ENCODE measurements around the gene SPG7. TPM values are rescaled to one million over a fixed set of nuclear protein-coding genes. Genes with fewer than 3 reads are reported as not detected.
A peak's percentile ranks its signal among the peaks of the same experiment; 100 is the strongest.
"Not testable (repeated sequence)": the region's sequence is repeated elsewhere in the genome, so short reads cannot be mapped to it uniquely, and the experiment has no call there.

The SPG7 gene
- 95.0 TPM for total RNA-seq
- long read RNA-seq, full-length matches to known transcripts = 97 of 150 reads
- long read RNA-seq, partial matches to known transcripts = 33 of 150 reads
- long read RNA-seq, other reads (novel, unspliced or antisense) = 20 of 150 reads

DNA sequence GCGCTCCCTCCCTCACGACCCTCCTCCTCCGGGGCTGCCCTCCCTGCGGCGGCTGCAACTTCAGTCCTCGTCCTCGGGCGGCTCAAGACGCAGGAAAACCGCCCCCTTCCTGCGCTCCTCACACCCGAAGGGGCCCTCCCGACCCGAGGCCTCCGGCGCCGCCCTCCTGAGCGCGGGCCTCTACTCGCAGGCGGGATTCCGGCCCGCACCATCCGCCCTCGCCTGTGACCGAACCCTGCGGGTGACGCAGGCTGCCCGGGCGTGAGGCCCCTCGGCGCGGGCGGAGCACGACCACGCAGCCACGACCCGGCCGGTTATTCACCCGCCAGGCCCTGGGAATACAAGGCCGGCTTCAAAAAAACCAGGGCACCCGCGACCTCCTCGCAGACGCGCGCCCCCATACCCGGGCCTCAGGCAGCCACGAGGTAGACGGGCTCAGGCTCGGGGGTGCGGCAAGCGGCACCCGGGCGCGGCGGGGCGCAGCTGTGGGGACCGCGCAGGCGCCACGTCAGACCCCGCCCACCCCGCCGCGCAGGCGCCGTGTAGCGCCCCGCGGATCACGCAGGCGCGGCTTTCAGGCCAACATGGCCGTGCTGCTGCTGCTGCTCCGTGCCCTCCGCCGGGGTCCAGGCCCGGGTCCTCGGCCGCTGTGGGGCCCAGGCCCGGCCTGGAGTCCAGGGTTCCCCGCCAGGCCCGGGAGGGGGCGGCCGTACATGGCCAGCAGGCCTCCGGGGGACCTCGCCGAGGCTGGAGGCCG, at the start of gene SPG7:
TSS of gene SPG7 (plus strand) at position 570 of the 757 bp plus-strand sequence. CDS start at position 585, 15 bp downstream.
- Histone ChIP-seq H3K27ac (peak within 1 kb of the TSS; percentile 96), H3K4me1 (peaks cover 37% of the 10 kb centered on the region), H3K36me3 (peaks cover 28% of the 10 kb centered on the region), H3K4me3 (peak within 1 kb of the TSS; percentile 79), H3K27me3 (no peaks in the 10 kb centered on the region), H3K9me3 (no peaks in the 10 kb centered on the region)
- peak; percentile 95 for ATAC-seq
- intact Hi-C loops (cut with DNase I) = loop anchor here (10.0 kb wide), 1 partner anchor 183 kb away; no protein-coding TSS in a partner anchor
- TF ChIP-seq, protein P1, sequence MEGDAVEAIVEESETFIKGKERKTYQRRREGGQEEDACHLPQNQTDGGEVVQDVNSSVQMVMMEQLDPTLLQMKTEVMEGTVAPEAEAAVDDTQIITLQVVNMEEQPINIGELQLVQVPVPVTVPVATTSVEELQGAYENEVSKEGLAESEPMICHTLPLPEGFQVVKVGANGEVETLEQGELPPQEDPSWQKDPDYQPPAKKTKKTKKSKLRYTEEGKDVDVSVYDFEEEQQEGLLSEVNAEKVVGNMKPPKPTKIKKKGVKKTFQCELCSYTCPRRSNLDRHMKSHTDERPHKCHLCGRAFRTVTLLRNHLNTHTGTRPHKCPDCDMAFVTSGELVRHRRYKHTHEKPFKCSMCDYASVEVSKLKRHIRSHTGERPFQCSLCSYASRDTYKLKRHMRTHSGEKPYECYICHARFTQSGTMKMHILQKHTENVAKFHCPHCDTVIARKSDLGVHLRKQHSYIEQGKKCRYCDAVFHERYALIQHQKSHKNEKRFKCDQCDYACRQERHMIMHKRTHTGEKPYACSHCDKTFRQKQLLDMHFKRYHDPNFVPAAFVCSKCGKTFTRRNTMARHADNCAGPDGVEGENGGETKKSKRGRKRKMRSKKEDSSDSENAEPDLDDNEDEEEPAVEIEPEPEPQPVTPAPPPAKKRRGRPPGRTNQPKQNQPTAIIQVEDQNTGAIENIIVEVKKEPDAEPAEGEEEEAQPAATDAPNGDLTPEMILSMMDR (IDR thresholded peaks at IDR 0.05) = no peak
- peak; percentile 94 for DNase-seq

DNA sequence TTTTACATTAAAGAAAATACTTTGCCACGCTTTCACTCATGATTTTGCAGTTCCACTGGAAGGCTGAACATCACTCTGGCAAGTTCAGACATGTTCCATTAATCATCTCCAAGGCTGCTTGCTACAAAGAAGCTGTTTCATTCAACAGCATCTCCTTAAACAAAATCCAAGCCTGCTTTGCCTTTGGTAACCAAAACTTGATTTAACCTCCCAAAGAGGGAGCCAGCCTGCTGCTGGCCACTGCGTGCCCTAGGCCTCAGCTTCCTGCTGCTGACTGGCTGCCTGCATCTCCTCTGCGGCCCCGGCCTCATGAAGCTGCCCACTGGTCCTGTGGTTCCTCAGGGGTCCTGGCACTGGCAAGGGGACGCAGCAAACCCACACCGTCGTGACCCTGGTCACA, 49.7 kb upstream of the SPG7 start:
- DNase-seq (no peak), ATAC-seq (no peak)
- no peaks in the 10 kb centered on the region for H3K36me3 ChIP-seq
- H3K4me3 ChIP-seq = no peak overlapping the region
- peaks cover 18% of the 10 kb centered on the region for H3K4me1 ChIP-seq
- H3K9me3 ChIP-seq = no peaks in the 10 kb centered on the region
- TF ChIP-seq, protein P1 (IDR thresholded peaks at IDR 0.05) = no peak
- intact Hi-C loops (cut with DNase I) = no loop called here
- no peaks in the 10 kb centered on the region for H3K27me3 ChIP-seq
- no peak overlapping the region for H3K27ac ChIP-seq

DNA sequence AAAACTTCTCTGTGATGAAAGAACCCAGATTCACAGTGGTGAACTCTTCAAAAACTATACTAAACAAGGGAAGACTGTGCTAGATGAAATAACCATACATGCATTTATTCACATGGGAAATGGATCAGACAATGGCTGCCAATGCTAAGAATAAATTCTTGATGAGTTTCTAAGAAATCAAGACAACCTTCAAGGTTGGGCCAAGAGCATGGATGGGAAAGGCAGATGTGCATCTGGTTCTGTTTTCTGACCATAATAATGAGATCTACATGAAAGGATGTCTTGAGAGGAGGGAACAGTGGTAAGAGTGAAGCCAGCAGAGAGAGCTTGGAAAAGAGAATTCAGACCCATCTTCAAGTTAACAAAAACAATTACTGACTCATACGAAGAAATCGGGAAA, 49.2 kb upstream of the SPG7 start:
- Histone ChIP-seq H3K9me3 (no peaks in the 10 kb centered on the region), H3K4me3 (no peak overlapping the region), H3K27me3 (no peaks in the 10 kb centered on the region), H3K27ac (no peak overlapping the region), H3K36me3 (no peaks in the 10 kb centered on the region), H3K4me1 (peaks cover 14% of the 10 kb centered on the region)
- intact Hi-C loops (cut with DNase I) = no loop called here
- TF ChIP-seq, protein P1 (IDR thresholded peaks at IDR 0.05) = no peak
- DNase-seq (no peak), ATAC-seq (no peak)

DNA sequence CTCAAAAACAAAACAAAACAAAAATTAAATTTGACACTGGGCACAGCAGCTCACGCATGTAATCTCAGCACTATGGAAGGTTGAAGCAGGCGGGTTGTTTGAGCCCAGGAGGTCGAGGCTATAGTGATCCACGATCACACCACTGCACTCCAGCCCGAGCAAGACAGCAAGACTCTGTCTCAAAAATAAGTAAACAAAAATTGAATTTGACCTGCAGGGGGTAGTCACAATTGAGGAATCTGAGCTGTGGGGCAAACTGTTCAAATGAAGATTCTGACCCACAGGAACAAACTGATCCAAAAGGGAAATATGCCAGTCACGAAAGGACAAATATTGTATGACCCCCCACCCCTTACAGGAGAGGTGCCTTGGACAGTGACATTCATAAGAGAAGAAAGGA, 47.6 kb upstream of the SPG7 start:
- TF ChIP-seq, protein P1 (IDR thresholded peaks at IDR 0.05) = no peak
- ATAC-seq = no peak
- intact Hi-C loops (cut with DNase I) = no loop called here

DNA sequence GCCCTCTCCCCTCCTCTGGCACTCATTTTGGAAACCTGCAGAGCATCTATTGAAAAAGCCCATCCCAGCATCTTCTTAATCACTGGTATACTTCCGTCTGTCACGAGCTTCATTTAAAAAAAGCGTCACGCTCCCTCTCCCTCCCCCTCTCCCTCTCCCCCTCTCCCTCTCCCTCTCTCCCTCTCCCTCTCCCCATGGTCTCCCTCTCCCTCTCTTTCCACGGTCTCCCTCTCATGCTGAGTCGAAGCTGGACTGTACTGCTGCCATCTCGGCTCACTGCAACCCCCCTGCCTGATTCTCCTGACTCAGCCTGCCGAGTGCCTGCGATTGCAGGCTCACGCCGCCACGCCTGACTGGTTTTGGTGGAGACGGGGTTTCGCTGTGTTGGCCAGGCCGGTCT, 46.3 kb upstream of the SPG7 start:
- H3K36me3 ChIP-seq; ATAC-seq; DNase-seq; H3K27ac ChIP-seq; H3K4me1 ChIP-seq; intact Hi-C loops (cut with DNase I); H3K9me3 ChIP-seq; H3K27me3 ChIP-seq; H3K4me3 ChIP-seq: not testable (repeated sequence)

More for the DNA sequence above, 47.6 kb upstream of the SPG7 start:
- Histone ChIP-seq H3K4me1 (peaks cover 6% of the 10 kb centered on the region), H3K27me3 (no peaks in the 10 kb centered on the region), H3K9me3 (no peaks in the 10 kb centered on the region), H3K27ac (no peak overlapping the region), H3K36me3 (no peaks in the 10 kb centered on the region), H3K4me3 (no peak overlapping the region)
- DNase-seq = no peak

DNA sequence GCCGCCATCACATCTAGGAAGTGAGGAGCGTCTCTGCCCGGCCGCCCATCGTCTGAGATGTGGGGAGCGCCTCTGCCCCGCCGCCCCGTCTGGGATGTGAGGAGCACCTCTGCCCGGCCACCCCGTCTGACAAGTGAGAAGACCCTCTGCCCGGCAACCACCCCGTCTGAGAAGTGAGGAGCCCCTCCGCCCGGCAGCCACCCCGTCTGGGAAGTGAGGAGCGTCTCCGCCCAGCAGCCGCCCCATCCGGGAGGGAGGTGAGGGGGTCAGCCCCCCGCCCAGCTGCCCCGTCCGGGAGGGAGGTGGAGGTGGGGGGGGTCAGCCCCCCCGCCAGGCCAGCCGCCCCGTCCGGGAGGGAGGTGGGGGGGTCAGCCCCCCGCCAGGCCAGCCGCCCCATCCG, 45.6 kb upstream of the SPG7 start:
- H3K27me3 ChIP-seq; H3K9me3 ChIP-seq; H3K4me1 ChIP-seq; intact Hi-C loops (cut with DNase I); ATAC-seq; H3K4me3 ChIP-seq; DNase-seq; H3K27ac ChIP-seq; H3K36me3 ChIP-seq: not testable (repeated sequence)

DNA sequence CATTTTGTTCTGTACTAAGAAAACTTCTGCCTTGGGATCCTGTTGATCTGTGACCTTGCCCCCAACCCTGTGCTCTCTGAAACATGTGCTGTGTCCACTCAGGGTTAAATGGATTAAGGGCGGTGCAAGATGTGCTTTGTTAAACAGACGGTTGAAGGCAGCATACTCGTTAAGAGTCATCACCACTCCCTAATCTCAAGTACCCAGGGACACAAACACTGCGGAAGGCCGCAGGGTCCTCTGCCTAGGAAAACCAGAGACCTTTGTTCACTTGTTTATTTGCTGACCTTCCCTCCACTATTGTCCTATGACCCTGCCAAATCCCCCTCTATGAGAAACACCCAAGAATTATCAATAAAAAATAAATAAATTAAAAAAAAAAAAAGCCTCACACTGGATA, 44.9 kb upstream of the SPG7 start:
- ATAC-seq; H3K27me3 ChIP-seq; H3K9me3 ChIP-seq; H3K36me3 ChIP-seq; H3K27ac ChIP-seq; H3K4me3 ChIP-seq; DNase-seq; intact Hi-C loops (cut with DNase I): not testable (repeated sequence)
- H3K4me1 ChIP-seq = peaks cover 11% of the 10 kb centered on the region
